GM12891 (cell line): ENCODE measurements around the gene GHR.

Experiments used
- POLR2A ChIP-seq: IDR thresholded peaks from 2 replicates; pipeline ENCODE4 v1.6.1; 2011; ENCODE audit warnings: low read depth, low read length, control low read depth
- POLR2AphosphoS5 ChIP-seq: IDR thresholded peaks from 2 replicates; pipeline ENCODE4 v1.6.1; 2011; ENCODE audit warnings: low read depth, low read length, control low read depth

GRCh38 chr5:42621242-42621641 lies 198.0 kb downstream of the GHR start:
- TF ChIP-seq POLR2A (no peak), POLR2AphosphoS5 (no peak)
